Smooth muscle cell (in vitro differentiated cells): ENCODE measurements around the gene KCTD15. TPM values are rescaled to one million over a fixed set of nuclear protein-coding genes. Genes with fewer than 3 reads are reported as not detected.

Source experiments
- DNase-seq: peaks from one replicate; lab custom pipeline; 2025; ENCODE audit not compliant: unreplicated experiment; lab: John Stamatoyannopoulos, UW
- H2AFZ ChIP-seq: fragments of 200-600 bp; sonication (generic); 2 replicates; pipeline ENCODE4 v1.6.0; 2016; ENCODE audit warnings: antibody characterized with exemption, low read depth, mild to moderate bottlenecking
- H3F3A ChIP-seq: fragments of 200-600 bp; sonication (generic); 2 replicates; pipeline ENCODE4 v1.6.0; 2017; ENCODE audit warnings: antibody characterized with exemption, low read depth
- H3K27ac ChIP-seq: fragments of 200-600 bp; sonication (generic); 2 replicates; pipeline ENCODE4 v1.5.1; 2016; ENCODE audit warnings: low read depth, mild to moderate bottlenecking
- H3K27me3 ChIP-seq: fragments of 200-600 bp; sonication (generic); 2 replicates; pipeline ENCODE4 v1.6.1; 2016; ENCODE audit warnings: low read depth, mild to moderate bottlenecking
- H3K36me3 ChIP-seq: fragments of 200-600 bp; sonication (generic); 2 replicates; pipeline ENCODE4 v1.5.1; 2016; ENCODE audit warnings: low read depth
- H3K4me1 ChIP-seq: fragments of 200-600 bp; sonication (generic); 2 replicates; pipeline ENCODE4 v1.5.1; 2016; ENCODE audit warnings: low read depth
- H3K4me2 ChIP-seq: fragments of 200-600 bp; sonication (generic); 2 replicates; pipeline ENCODE4 v1.6.0; 2016; ENCODE audit warnings: mild to moderate bottlenecking
- H3K4me3 ChIP-seq: fragments of 200-600 bp; sonication (generic); 2 replicates; pipeline ENCODE4 v1.5.1; 2016; ENCODE audit warnings: mild to moderate bottlenecking
- H3K79me2 ChIP-seq: fragments of 200-600 bp; sonication (generic); 2 replicates; pipeline ENCODE4 v1.6.0; 2016; ENCODE audit warnings: low read depth, mild to moderate bottlenecking
- H3K9ac ChIP-seq: fragments of 200-600 bp; sonication (generic); 2 replicates; pipeline ENCODE4 v1.6.0; 2016; ENCODE audit warnings: low read depth
- H3K9me3 ChIP-seq: fragments of 200-600 bp; sonication (generic); replicated peaks from 2 replicates; pipeline ENCODE4 v1.5.1; 2016; ENCODE audit warnings: low read depth
- H4K20me1 ChIP-seq: fragments of 200-600 bp; sonication (generic); 2 replicates; pipeline ENCODE4 v1.6.0; 2016; ENCODE audit warnings: low read depth
- CTCF ChIP-seq: fragments of 200-600 bp; sonication (generic); IDR thresholded peaks from 2 replicates; pipeline ENCODE4 v1.5.1; 2017; ENCODE audit warnings: borderline replicate concordance, mild to moderate bottlenecking, antibody characterized with exemption; ENCODE audit not compliant: insufficient read depth, poor library complexity, severe bottlenecking
- WGBS: methylation state at CpG from one replicate; pipeline ENCODE4 v1.1.7; 2016; ENCODE audit warnings: low lambda C conversion rate; 5-methylcytosine and 5-hydroxymethylcytosine counted together
- polyA plus RNA-seq: library from polyadenylated mRNA; unstranded; fragments of >200 nt; fragmentation: Nextera tagmentation; extraction: Ambion mirVana; gene quantifications from 2 replicates; pipeline ENCODE4 v1.2.1, GENCODE V29; 2016
- total RNA-seq: library from RNA; depleted of rRNA; stranded (reverse); fragments of >200 nt; gene quantifications from 2 replicates; pipeline ENCODE4 v1.2.3, GENCODE V29; 2014

The KCTD15 gene
- total and polyA plus RNA-seq, 2 experiments from 2014 or later: 9.6 to 54.3 TPM

- no peak overlapping the region for H3K27ac ChIP-seq
- 97% methylated on average over 11 of the region's 11 CpGs for WGBS
- H3F3A ChIP-seq: peaks cover 5% of the 10 kb centered on the region
- H3K4me2 ChIP-seq: no peak overlapping the region
- H3K4me1 ChIP-seq: no peaks in the 10 kb centered on the region
- no peak overlapping the region for H3K9ac ChIP-seq
- peaks cover 2% of the 10 kb centered on the region for H3K79me2 ChIP-seq
- H3K4me3 ChIP-seq: no peak overlapping the region
- DNase-seq: no peak
- no peaks in the 10 kb centered on the region for H3K36me3 ChIP-seq
- no peaks in the 10 kb centered on the region for H3K27me3 ChIP-seq
- no peaks in the 10 kb centered on the region for H3K9me3 ChIP-seq
- peaks cover 43% of the 10 kb centered on the region for H4K20me1 ChIP-seq
- TF ChIP-seq CTCF: no peak
- no peak overlapping the region for H2AFZ ChIP-seq
Observed at GRCh38 chr19:33810821-33811220, 14.2 kb downstream of the KCTD15 start.

GRCh38 chr19:33811246-33811645 lies 14.6 kb downstream of the KCTD15 start:
- Histone ChIP-seq H3K9me3 (no peaks in the 10 kb centered on the region), H3F3A (peaks cover 5% of the 10 kb centered on the region), H4K20me1 (peaks cover 38% of the 10 kb centered on the region), H3K4me3 (no peak overlapping the region), H3K4me2 (no peak overlapping the region), H3K79me2 (peaks cover 2% of the 10 kb centered on the region), H3K36me3 (no peaks in the 10 kb centered on the region), H3K27me3 (no peaks in the 10 kb centered on the region), H3K4me1 (no peaks in the 10 kb centered on the region), H3K9ac (no peak overlapping the region), H2AFZ (no peak overlapping the region), H3K27ac (no peak overlapping the region)
- 97% methylated on average over 39 of the region's 41 CpGs for WGBS
- DNase-seq: no peak
- no peak for TF ChIP-seq CTCF

- no peak for TF ChIP-seq CTCF
- Histone ChIP-seq H3K4me3 (no peak overlapping the region), H3K9me3 (no peaks in the 10 kb centered on the region), H3K4me1 (no peaks in the 10 kb centered on the region), H3K27ac (no peak overlapping the region), H3K4me2 (no peak overlapping the region), H3K9ac (no peak overlapping the region), H3K27me3 (no peaks in the 10 kb centered on the region), H4K20me1 (peaks cover 32% of the 10 kb centered on the region), H3F3A (peaks cover 5% of the 10 kb centered on the region), H3K79me2 (peaks cover 1% of the 10 kb centered on the region), H2AFZ (no peak overlapping the region), H3K36me3 (no peaks in the 10 kb centered on the region)
- 84% methylated on average over 14 of the region's 14 CpGs for WGBS
- no peak for DNase-seq
Observed at GRCh38 chr19:33811736-33812387, 15.2 kb downstream of the KCTD15 start.
